Measurements from ENCODE around the gene STARD3NL.

GRCh38 chr7:38242814-38243213 is 64.8 kb downstream of the STARD3NL start:
- TF ChIP-seq CTCF (conservative IDR thresholded peaks at IDR 0.05; ENCODE audit: low read depth, low read length): no peak
- TF ChIP-seq MAZ (IDR thresholded peaks at IDR 0.05; ENCODE audit: borderline replicate concordance, low read depth, low read length): no peak

Data from IMR-90 (cell line).